ENCODE results near the gene RAD54L. TPM values are rescaled to one million over a fixed set of nuclear protein-coding genes. Genes with fewer than 3 reads are reported as not detected.

RAD54L gene
- total and polyA plus RNA-seq, 2 donors (not counting 1 experiment from before 2014, with no cell fraction given): 0.57 to 1.1 TPM

- H3K27ac Mint-ChIP-seq: no peak overlapping the region
- Histone ChIP-seq H4K20me1 (ENCODE audit: control insufficient read depth, insufficient read depth, low read length, poor library complexity, severe bottlenecking) (no peaks in the 10 kb centered on the region), H3K4me3 (ENCODE audit: control extremely low read depth in 1 of 5, extremely low read depth in 1 of 5, insufficient read depth in 1 of 5, low read depth in 2 of 5, low read length in 4 of 5) (no peak overlapping the region), H2AFZ (ENCODE audit: insufficient read depth, low read depth, low read length, poor library complexity, severe bottlenecking) (no peak overlapping the region), H3K4me1 (ENCODE audit: control insufficient read depth in 2 of 2, insufficient read depth in 2 of 2, low read length in 2 of 2) (no peaks in the 10 kb centered on the region), H3K9ac (ENCODE audit: low read length) (no peak overlapping the region), H3K9me3 (ENCODE audit: control extremely low read depth in 1 of 3, control insufficient read depth in 2 of 3, insufficient read depth in 1 of 3, low read length in 2 of 3) (no peaks in the 10 kb centered on the region), H3K36me3 (replicated peaks in 1 of 2; ENCODE audit: control extremely low read depth in 1 of 2, control insufficient read depth in 1 of 2, extremely low read depth in 1 of 2, insufficient read depth in 2 of 2, low read length in 1 of 2) (peaks cover 4 to 35% of the 10 kb centered on the region in 2 experiments), H3K79me2 (ENCODE audit: control insufficient read depth, insufficient read depth, low read length) (no peaks in the 10 kb centered on the region), H3K27ac (ENCODE audit: low read length in 2 of 2) (no peak overlapping the region), H3K27me3 (replicated peaks in 1 of 4; ENCODE audit: control extremely low read depth in 1 of 4, control insufficient read depth in 3 of 4, insufficient read depth in 4 of 4, low read length in 3 of 4) (no peaks in the 10 kb centered on the region), H3K4me2 (replicated peaks; ENCODE audit: low read depth, low read length, poor library complexity, severe bottlenecking) (no peak overlapping the region)
- ATAC-seq (ENCODE audit: low read depth): no peak
- no peak overlapping the region for H3K4me3 Mint-ChIP-seq
- DNase-seq: no peak
- WGBS (ENCODE audit: insufficient coverage): 93% methylated on average over 3 of the region's 3 CpGs
- TF ChIP-seq EZH2 (IDR thresholded peaks at IDR 0.05; ENCODE audit: borderline replicate concordance, insufficient read depth, low read depth, low read length, poor library complexity, severe bottlenecking): no peak
- TF ChIP-seq, protein P1, sequence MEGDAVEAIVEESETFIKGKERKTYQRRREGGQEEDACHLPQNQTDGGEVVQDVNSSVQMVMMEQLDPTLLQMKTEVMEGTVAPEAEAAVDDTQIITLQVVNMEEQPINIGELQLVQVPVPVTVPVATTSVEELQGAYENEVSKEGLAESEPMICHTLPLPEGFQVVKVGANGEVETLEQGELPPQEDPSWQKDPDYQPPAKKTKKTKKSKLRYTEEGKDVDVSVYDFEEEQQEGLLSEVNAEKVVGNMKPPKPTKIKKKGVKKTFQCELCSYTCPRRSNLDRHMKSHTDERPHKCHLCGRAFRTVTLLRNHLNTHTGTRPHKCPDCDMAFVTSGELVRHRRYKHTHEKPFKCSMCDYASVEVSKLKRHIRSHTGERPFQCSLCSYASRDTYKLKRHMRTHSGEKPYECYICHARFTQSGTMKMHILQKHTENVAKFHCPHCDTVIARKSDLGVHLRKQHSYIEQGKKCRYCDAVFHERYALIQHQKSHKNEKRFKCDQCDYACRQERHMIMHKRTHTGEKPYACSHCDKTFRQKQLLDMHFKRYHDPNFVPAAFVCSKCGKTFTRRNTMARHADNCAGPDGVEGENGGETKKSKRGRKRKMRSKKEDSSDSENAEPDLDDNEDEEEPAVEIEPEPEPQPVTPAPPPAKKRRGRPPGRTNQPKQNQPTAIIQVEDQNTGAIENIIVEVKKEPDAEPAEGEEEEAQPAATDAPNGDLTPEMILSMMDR (IDR thresholded peaks at IDR 0.05): no peak
- no peaks in the 10 kb centered on the region for H3K9me3 Mint-ChIP-seq (ENCODE audit: insufficient read depth)
- POLR2A ChIA-PET: no interaction called here
- H3K27me3 Mint-ChIP-seq: no peaks in the 10 kb centered on the region
- no peaks in the 10 kb centered on the region for H3K4me1 Mint-ChIP-seq
- intact Hi-C loops (cut with micrococcal nuclease): no loop called here
- CTCF ChIA-PET: no interaction called here
Observed at GRCh38 chr1:46280092-46280491, 32.5 kb downstream of the RAD54L start.

DNA sequence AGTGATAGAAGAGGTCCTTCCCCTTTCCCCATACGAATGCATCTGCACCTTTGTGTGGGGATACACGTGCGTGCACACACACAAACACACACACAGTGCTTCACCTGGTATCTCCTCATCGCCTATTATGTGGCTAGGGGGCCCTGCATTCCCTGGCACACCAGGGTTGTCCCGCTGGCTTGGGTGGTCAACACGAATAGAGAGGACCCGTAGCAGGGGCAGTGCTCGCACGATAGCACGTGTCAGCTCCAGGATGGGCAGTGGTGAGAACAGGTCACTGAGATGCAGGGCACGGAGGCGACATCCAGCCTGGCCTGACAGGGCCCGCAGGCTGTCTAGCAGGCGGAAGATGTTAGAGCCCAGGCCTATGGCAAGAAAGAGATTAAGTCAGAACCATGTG, 33.5 kb downstream of the RAD54L start:
- no peak for TF ChIP-seq EZH2 (IDR thresholded peaks at IDR 0.05; ENCODE audit: borderline replicate concordance, insufficient read depth, low read depth, low read length, poor library complexity, severe bottlenecking)
- TF ChIP-seq, protein P1 (IDR thresholded peaks at IDR 0.05): no peak
- no peaks in the 10 kb centered on the region for H3K9me3 ChIP-seq (ENCODE audit: control extremely low read depth in 1 of 3, control insufficient read depth in 2 of 3, insufficient read depth in 1 of 3, low read length in 2 of 3)
- peaks cover 4 to 41% of the 10 kb centered on the region in 2 experiments for H3K36me3 ChIP-seq (replicated peaks in 1 of 2; ENCODE audit: control extremely low read depth in 1 of 2, control insufficient read depth in 1 of 2, extremely low read depth in 1 of 2, insufficient read depth in 2 of 2, low read length in 1 of 2)
- no peak overlapping the region for H3K4me3 ChIP-seq (ENCODE audit: control extremely low read depth in 1 of 5, extremely low read depth in 1 of 5, insufficient read depth in 1 of 5, low read depth in 2 of 5, low read length in 4 of 5)
- H3K27ac ChIP-seq (ENCODE audit: low read length in 2 of 2): no peak overlapping the region
- no peaks in the 10 kb centered on the region for H3K4me1 ChIP-seq (ENCODE audit: control insufficient read depth in 2 of 2, insufficient read depth in 2 of 2, low read length in 2 of 2)
- ATAC-seq (ENCODE audit: low read depth): no peak
- DNase-seq: no peak
- Mint-ChIP-seq H3K4me1 (no peaks in the 10 kb centered on the region), H3K9me3 (ENCODE audit: insufficient read depth) (no peaks in the 10 kb centered on the region), H3K27ac (no peak overlapping the region), H3K4me3 (no peak overlapping the region), H3K27me3 (no peaks in the 10 kb centered on the region)
- CTCF ChIA-PET: interaction anchor here (2.2 kb wide), 1 partner anchor 67 kb away, joined by 7 read pairs; no protein-coding TSS in a partner anchor
- no peaks in the 10 kb centered on the region for H4K20me1 ChIP-seq (ENCODE audit: control insufficient read depth, insufficient read depth, low read length, poor library complexity, severe bottlenecking)
- intact Hi-C loops (cut with micrococcal nuclease): no loop called here
- POLR2A ChIA-PET: no interaction called here
- no peak overlapping the region for H3K4me2 ChIP-seq (replicated peaks; ENCODE audit: low read depth, low read length, poor library complexity, severe bottlenecking)
- no peaks in the 10 kb centered on the region for H3K27me3 ChIP-seq (replicated peaks in 1 of 4; ENCODE audit: control extremely low read depth in 1 of 4, control insufficient read depth in 3 of 4, insufficient read depth in 4 of 4, low read length in 3 of 4)
- no peaks in the 10 kb centered on the region for H3K79me2 ChIP-seq (ENCODE audit: control insufficient read depth, insufficient read depth, low read length)
- no peak overlapping the region for H2AFZ ChIP-seq (ENCODE audit: insufficient read depth, low read depth, low read length, poor library complexity, severe bottlenecking)
- H3K9ac ChIP-seq (ENCODE audit: low read length): no peak overlapping the region
- WGBS (ENCODE audit: insufficient coverage): 100% methylated on average over 13 of the region's 14 CpGs

Data from B cell (primary cell).